Measurements from ENCODE around the gene OR6B1.
"Not testable (repeated sequence)": the region's sequence is repeated elsewhere in the genome, so short reads cannot be mapped to it uniquely, and the experiment has no call there.

The OR6B1 gene

DNA sequence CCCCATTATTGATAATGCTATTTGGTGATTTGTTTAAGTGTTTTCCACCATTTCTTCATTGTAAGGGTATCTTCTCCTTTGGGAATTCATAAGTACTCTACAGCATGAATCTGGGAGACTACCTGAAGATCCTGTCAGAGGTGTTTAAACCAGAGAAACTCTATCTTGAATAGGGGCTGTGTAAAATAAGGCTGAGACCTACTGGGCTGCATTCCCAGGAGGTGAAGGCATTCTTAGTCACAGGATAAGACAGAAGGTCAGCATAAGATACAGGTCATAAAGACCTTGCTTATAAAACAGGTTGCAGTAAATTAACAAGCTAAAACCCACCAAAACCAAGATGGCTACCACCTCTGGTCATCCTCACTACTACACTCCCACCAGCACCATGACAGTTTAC lies 35.3 kb downstream of the OR6B1 start:
- FAIRE-seq (no peak), DNase-seq (ENCODE audit: extremely low spot score, insufficient read length, low read depth) (no peak)

GRCh38 chr7:144036302-144036885 lies 36.3 kb downstream of the OR6B1 start:
- FAIRE-seq (no peak), DNase-seq (ENCODE audit: extremely low spot score, insufficient read length, low read depth) (no peak)

DNA sequence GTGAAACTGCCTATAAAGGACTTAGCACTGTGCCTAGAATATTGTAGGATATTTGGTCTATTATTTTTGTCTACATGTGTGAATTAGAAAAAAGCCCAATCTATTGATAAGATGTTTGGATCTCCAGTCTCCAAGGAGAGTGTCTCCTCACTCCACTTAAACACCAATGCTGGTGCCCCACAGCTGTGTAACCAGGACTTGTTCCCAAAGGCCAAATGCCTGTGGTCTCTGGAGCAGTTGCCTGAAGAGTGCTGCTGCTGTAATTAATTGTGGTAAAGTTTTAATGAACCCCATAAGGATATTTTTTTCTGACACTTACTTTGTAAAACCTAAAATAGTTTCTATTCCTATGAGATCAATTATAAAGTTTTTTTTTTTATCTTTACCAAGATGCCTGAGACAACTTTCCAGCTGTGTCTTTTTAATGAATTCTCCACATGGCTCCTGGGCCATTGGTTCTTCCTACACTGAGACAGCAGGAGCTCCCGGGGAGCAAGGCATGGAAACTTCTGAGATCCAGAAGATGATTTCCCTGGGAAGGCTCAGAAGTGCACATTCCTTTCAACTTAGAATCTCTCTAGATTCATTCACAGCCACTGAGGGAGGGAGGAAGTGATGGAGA lies 37.4 kb downstream of the OR6B1 start:
- no peak for FAIRE-seq
- DNase-seq (ENCODE audit: extremely low spot score, insufficient read length, low read depth): no peak

GRCh38 chr7:144038887-144039286 lies 38.8 kb downstream of the OR6B1 start:
- FAIRE-seq (no peak), DNase-seq (ENCODE audit: extremely low spot score, insufficient read length, low read depth) (no peak)

- no peak for DNase-seq (ENCODE audit: extremely low spot score, insufficient read length, low read depth)
- FAIRE-seq: no peak
These were observed 48.5 kb downstream of the OR6B1 start, which contains the start of gene OR2A5 for GRCh38 chr7:144048648-144049047. Gene OR2A5, plus strand, starts transcription at chr7:144048948. Its CDS starts 1,454 bp downstream, at chr7:144050402.

DNA sequence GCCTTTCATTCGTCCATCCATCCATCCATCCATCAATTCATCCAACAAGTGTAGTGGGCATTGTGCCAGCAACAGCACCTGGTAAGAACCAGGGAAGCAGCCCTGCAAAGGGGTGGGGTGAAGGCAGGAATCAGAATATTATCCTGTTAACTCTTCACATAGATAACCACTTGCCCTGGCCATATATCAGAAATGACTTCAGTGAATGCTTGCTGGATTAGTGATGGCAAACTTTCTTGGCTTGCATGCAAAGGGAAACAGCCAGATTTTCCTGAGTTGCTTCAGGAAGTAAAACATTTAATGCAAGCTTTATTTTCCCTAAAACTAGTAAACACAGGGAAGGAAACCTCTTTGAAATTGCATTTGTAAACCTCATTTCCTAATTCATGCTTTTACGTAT lies 49.4 kb downstream of the OR6B1 start:
- FAIRE-seq (no peak), DNase-seq (ENCODE audit: extremely low spot score, insufficient read length, low read depth) (no peak)

- no peak for DNase-seq (ENCODE audit: extremely low spot score, insufficient read length, low read depth)
- no peak for FAIRE-seq
These were observed 50.0 kb downstream of the OR6B1 start for GRCh38 chr7:144050093-144050492.

DNA sequence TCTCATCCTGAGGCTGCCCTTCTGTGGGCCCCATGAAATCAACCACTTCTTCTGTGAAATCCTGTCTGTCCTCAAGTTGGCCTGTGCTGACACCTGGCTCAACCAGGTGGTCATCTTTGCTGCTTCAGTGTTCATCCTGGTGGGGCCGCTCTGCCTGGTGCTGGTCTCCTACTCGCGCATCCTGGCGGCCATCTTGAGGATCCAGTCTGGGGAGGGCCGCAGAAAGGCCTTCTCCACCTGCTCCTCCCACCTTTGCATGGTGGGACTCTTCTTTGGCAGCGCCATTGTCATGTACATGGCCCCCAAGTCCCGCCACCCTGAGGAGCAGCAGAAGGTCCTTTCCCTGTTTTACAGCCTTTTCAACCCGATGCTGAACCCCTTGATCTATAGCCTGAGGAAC lies 50.8 kb downstream of the OR6B1 start:
- not testable (repeated sequence) for FAIRE-seq; DNase-seq (ENCODE audit: extremely low spot score, insufficient read length, low read depth)

GRCh38 chr7:144057954-144058353 lies 57.8 kb downstream of the OR6B1 start:
- no peak for FAIRE-seq
- no peak for DNase-seq (ENCODE audit: extremely low spot score, insufficient read length, low read depth)

All from GM18507 (cell line).